ENCODE data around the gene SDK1. TPM values are rescaled to one million over a fixed set of nuclear protein-coding genes. Genes with fewer than 3 reads are reported as not detected.

The SDK1 gene
- total and polyA plus RNA-seq, 2 experiments from 2014 or later: 2.1 to 10.0 TPM

DNA sequence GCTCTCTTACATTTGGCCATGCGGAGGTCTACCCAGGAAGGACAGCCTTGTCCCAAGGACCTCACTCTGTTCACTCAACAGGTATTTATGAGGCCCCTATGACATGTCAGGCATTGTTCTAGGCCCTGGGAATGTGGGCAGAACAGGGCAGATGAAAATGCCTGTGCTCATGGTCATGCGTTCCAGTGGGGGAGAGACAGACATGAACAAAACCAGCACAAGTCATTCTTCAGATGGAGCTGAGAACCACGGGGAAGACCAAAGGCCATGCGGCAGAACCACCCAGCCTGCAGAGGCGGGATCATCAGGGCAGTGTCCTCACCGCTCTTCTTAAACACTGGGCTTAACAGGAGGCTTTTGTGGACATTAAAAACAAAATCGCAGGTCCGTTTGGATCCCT lies 636.1 kb downstream of the SDK1 start (continued):
- TF ChIP-seq CTCF (conservative IDR thresholded peaks at IDR 0.05; ENCODE audit: low read depth in 2 of 2) (no peak), POLR2AphosphoS5 (IDR thresholded peaks at IDR 0.05; ENCODE audit: low read depth) (no peak), EZH2 (IDR thresholded peaks at IDR 0.05; ENCODE audit: low read depth, unreplicated experiment) (no peak), CREB1 (CRISPR knock-in tag; IDR thresholded peaks at IDR 0.05; ENCODE audit: low read depth) (no peak)
- TF ChIP-seq, protein P1, sequence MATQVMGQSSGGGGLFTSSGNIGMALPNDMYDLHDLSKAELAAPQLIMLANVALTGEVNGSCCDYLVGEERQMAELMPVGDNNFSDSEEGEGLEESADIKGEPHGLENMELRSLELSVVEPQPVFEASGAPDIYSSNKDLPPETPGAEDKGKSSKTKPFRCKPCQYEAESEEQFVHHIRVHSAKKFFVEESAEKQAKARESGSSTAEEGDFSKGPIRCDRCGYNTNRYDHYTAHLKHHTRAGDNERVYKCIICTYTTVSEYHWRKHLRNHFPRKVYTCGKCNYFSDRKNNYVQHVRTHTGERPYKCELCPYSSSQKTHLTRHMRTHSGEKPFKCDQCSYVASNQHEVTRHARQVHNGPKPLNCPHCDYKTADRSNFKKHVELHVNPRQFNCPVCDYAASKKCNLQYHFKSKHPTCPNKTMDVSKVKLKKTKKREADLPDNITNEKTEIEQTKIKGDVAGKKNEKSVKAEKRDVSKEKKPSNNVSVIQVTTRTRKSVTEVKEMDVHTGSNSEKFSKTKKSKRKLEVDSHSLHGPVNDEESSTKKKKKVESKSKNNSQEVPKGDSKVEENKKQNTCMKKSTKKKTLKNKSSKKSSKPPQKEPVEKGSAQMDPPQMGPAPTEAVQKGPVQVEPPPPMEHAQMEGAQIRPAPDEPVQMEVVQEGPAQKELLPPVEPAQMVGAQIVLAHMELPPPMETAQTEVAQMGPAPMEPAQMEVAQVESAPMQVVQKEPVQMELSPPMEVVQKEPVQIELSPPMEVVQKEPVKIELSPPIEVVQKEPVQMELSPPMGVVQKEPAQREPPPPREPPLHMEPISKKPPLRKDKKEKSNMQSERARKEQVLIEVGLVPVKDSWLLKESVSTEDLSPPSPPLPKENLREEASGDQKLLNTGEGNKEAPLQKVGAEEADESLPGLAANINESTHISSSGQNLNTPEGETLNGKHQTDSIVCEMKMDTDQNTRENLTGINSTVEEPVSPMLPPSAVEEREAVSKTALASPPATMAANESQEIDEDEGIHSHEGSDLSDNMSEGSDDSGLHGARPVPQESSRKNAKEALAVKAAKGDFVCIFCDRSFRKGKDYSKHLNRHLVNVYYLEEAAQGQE (IDR thresholded peaks at IDR 0.05; ENCODE audit: unreplicated experiment): no peak

DNA sequence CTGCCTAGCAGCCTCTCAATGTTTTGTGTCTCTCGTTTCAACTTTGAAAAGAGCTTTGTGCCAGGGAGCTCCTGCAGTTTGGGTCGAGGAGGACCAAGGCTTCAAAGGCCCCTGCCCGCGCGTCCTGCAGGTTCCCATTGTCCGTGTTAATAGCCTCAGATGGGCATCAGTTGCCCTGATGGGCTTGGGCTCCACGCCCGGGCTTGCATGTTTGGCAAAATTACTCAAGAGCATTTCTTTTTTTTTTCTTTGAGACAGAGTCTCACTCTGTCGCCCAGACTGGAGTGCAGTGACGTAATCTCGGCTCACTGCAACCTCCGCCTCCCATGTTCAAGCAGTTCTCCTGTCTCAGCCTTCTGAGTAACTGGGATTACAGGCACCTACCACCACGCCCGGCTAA lies 636.6 kb downstream of the SDK1 start:
- peaks cover 3% of the 10 kb centered on the region; the same call in 1 of the 2 replicates for H3K9me2 ChIP-seq (ENCODE audit: insufficient read depth)
- no peaks in the 10 kb centered on the region for H3K27me3 ChIP-seq (ENCODE audit: insufficient read depth)
- H3K27me3 Mint-ChIP-seq (ENCODE audit: insufficient read depth, low read depth, poor library complexity): peaks cover 4% of the 10 kb centered on the region
- no peak overlapping the region for H3K27ac Mint-ChIP-seq
- no peaks in the 10 kb centered on the region for H3K4me1 ChIP-seq (ENCODE audit: insufficient read depth)
- peaks cover 36% of the 10 kb centered on the region for H3K9me3 Mint-ChIP-seq
- H4K20me1 ChIP-seq (replicated peaks; ENCODE audit: insufficient read depth): no peaks in the 10 kb centered on the region
- H3K4me3 ChIP-seq: no peak overlapping the region
- H3K4me3 Mint-ChIP-seq: no peak overlapping the region
- H3K27ac ChIP-seq (ENCODE audit: low read depth): no peak overlapping the region
- peaks cover 5% of the 10 kb centered on the region; the same call in 2 of the 3 replicates for H3K4me1 Mint-ChIP-seq
- H3K36me3 ChIP-seq (ENCODE audit: insufficient read depth): no peaks in the 10 kb centered on the region
- no peak overlapping the region for H3K4me2 ChIP-seq
- DNase-seq (ENCODE audit: low spot score) (no peak), ATAC-seq (no peak)
- no peaks in the 10 kb centered on the region for H3K79me2 ChIP-seq (replicated peaks; ENCODE audit: insufficient read depth)
- peaks cover 32% of the 10 kb centered on the region for H3K36me3 Mint-ChIP-seq (ENCODE audit: low read depth)
- no peaks in the 10 kb centered on the region for H3F3A ChIP-seq (replicated peaks; ENCODE audit: low read depth)
- no peak overlapping the region for H2AFZ ChIP-seq
- TF ChIP-seq, protein P2, sequence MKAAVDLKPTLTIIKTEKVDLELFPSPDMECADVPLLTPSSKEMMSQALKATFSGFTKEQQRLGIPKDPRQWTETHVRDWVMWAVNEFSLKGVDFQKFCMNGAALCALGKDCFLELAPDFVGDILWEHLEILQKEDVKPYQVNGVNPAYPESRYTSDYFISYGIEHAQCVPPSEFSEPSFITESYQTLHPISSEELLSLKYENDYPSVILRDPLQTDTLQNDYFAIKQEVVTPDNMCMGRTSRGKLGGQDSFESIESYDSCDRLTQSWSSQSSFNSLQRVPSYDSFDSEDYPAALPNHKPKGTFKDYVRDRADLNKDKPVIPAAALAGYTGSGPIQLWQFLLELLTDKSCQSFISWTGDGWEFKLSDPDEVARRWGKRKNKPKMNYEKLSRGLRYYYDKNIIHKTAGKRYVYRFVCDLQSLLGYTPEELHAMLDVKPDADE (IDR thresholded peaks at IDR 0.05): no peak
- TF ChIP-seq STAT1 (IDR thresholded peaks at IDR 0.05; ENCODE audit: unreplicated experiment) (no peak), NANOG (IDR thresholded peaks at IDR 0.05; ENCODE audit: borderline replicate concordance) (no peak), CTCF (conservative IDR thresholded peaks at IDR 0.05; ENCODE audit: low read depth in 2 of 2) (no peak), EZH2 (IDR thresholded peaks at IDR 0.05; ENCODE audit: low read depth, unreplicated experiment) (no peak), EZH2phosphoT487 (IDR thresholded peaks at IDR 0.05; ENCODE audit: unreplicated experiment) (no peak), ZNF331 (CRISPR knock-in tag; IDR thresholded peaks at IDR 0.05; ENCODE audit: low read depth) (no peak)

All from GM23338 (cell line).